Duodenal mucosa (tissue), 2 donors: ENCODE data around the gene TMEM150C.

Experiments
- H3K27ac ChIP-seq: one replicate; pipeline ENCODE4 v1.7.0; 2013; ENCODE audit warnings: low read depth, low read length
- H3K27me3 ChIP-seq, 2 donors: one replicate each; pipeline ENCODE4 v1.7.0; 2013; ENCODE audit warnings: low read length in 2 of 2, control low read depth in 1 of 2; ENCODE audit not compliant: insufficient read depth in 2 of 2, control insufficient read depth in 1 of 2
- H3K36me3 ChIP-seq, 2 donors: one replicate each; pipeline ENCODE4 v1.7.0; 2013; ENCODE audit warnings: low read length in 2 of 2, control low read depth in 1 of 2; ENCODE audit not compliant: insufficient read depth in 2 of 2, control insufficient read depth in 1 of 2
- H3K4me1 ChIP-seq, 2 donors: one replicate each; pipeline ENCODE4 v1.7.0; 2013; ENCODE audit warnings: low read length in 2 of 2, control low read depth in 1 of 2; ENCODE audit not compliant: insufficient read depth in 2 of 2, control insufficient read depth in 1 of 2
- H3K4me3 ChIP-seq, 2 donors: one replicate each; pipeline ENCODE4 v1.7.0; 2013; ENCODE audit warnings: low read length in 2 of 2, low read depth in 1 of 2
- H3K9ac ChIP-seq, 2 donors: one replicate each; pipeline ENCODE4 v1.7.0; 2013; ENCODE audit warnings: low read length in 2 of 2, low read depth in 1 of 2
- H3K9me3 ChIP-seq, 2 donors: one replicate each; pipeline ENCODE4 v1.7.0; 2013; ENCODE audit warnings: low read length in 2 of 2, control low read depth in 1 of 2; ENCODE audit not compliant: control insufficient read depth in 1 of 2

Gene TMEM150C

DNA sequence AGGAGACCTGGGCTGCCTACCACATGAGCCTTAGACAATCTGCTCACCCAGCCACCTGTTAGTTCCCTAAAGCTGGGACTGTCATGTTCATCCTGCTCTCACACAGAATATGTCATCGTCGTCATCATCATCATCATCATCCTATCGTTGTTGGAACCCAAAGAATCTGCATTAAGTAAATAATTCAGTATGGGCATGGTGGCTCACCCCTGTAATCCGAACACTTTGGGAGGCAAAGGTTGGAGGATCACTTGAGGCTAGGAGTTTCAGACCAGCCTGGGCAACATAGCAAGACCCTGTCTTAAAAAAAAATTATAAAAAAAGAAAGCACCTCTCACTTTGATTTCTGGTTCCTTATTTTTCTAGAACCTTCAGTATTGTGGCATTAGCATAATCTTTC, 125.0 kb downstream of the TMEM150C start:
- H3K27ac ChIP-seq: no peak overlapping the region
- H3K27me3 ChIP-seq: no peaks in the 10 kb centered on the region
- no peak overlapping the region for H3K9ac ChIP-seq
- H3K36me3 ChIP-seq: no peaks in the 10 kb centered on the region
- H3K4me3 ChIP-seq: no peak overlapping the region
- no peaks in the 10 kb centered on the region for H3K9me3 ChIP-seq
- peaks cover 4 to 12% of the 10 kb centered on the region in 2 donors for H3K4me1 ChIP-seq

DNA sequence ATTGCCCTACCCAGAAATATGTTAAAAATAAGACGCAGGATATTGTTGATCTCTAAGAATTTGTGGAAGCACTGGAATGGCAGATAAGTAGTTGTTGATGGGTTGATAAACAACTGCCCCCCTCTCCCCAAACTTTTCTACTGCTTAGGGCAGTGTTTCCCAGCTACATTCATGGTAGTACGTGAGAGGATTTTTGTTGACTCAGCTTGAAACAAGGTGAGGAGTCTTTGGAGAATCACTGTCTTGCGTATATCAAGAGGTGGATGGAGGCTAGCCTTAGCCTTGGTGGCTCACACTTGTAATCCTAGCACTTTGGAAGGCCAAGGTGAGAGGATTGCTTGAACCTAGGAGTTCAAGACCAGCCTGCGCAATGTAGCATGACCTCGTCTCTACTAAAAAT, 125.7 kb downstream of the TMEM150C start:
- Histone ChIP-seq H3K4me1 (peaks cover 10 to 17% of the 10 kb centered on the region in 2 donors), H3K36me3 (no peaks in the 10 kb centered on the region), H3K27ac (no peak overlapping the region), H3K4me3 (no peak overlapping the region), H3K9me3 (no peaks in the 10 kb centered on the region), H3K27me3 (no peaks in the 10 kb centered on the region), H3K9ac (no peak overlapping the region)

DNA sequence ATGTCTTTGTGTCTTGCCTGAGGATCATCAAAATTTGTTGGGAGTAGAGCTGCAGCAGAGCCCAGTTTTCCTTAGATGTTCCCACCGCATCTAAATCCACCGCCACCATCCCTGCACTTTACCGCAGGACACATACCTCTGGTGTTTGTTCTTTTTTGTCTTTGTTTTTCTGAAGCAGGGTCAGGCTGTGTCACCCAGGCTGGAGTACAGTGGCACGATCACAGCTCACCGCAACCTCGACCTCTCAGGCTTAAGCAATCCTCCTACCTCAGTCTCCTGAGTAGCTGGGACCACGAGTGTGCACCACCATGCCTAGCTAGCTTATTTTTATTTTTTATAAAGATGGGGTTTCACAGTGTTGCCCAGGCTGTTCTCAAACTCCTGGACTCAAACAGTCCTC, 126.8 kb downstream of the TMEM150C start:
- Histone ChIP-seq H3K9me3 (no peaks in the 10 kb centered on the region), H3K36me3 (no peaks in the 10 kb centered on the region), H3K9ac (no peak overlapping the region), H3K27me3 (no peaks in the 10 kb centered on the region), H3K4me3 (no peak overlapping the region), H3K4me1 (peaks cover 11 to 15% of the 10 kb centered on the region in 2 donors), H3K27ac (no peak overlapping the region)

DNA sequence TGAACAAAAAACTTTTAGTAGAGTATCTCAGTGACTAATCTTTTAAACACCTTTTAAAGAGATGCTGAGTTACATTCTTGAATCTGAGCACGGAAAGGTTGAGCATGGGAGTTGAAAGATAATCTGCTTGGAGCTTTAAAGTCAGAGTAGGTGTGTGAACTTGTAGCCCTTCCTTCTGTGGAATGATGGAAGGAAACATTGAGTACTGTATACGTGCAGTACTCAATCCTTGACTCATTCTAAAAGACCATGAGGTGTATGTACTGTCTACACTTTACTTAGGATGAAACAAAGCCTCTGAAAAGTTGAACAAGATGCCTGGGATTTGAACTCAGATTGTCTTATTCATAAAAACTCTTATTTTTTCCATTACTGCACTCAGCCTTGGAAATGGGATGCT, 128.0 kb downstream of the TMEM150C start:
- H3K9ac ChIP-seq: no peak overlapping the region
- no peaks in the 10 kb centered on the region for H3K36me3 ChIP-seq
- no peak overlapping the region for H3K27ac ChIP-seq
- H3K4me1 ChIP-seq: peaks cover 11 to 15% of the 10 kb centered on the region in 2 donors
- no peaks in the 10 kb centered on the region for H3K9me3 ChIP-seq
- H3K27me3 ChIP-seq: no peaks in the 10 kb centered on the region
- no peak overlapping the region for H3K4me3 ChIP-seq
